ENCODE results near the gene ZNF846.
A peak's percentile ranks its signal among the peaks of the same experiment; 100 is the strongest.
"Not testable (repeated sequence)": the region's sequence is repeated elsewhere in the genome, so short reads cannot be mapped to it uniquely, and the experiment has no call there.

Gene ZNF846

DNA sequence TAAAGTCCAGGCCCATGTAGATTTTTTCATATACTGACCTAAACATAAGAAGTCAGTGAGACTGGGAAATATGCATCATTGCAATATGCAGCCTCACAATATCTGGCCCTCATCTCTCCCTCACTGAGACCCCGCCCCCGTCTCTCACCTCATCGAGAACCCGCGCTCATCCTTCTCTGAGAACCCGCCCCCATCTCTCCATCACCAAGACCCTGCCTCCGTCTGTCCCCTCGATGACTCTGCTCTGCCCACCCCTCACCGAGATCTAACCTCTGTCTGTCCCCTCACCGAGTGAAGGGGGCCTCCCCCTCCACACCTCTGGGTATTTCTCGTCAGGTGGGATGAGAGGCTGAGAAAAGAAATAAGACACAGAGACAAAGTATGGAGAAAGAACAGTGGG, 20.5 kb upstream of the ZNF846 start:
- TF ChIP-seq, protein P1, sequence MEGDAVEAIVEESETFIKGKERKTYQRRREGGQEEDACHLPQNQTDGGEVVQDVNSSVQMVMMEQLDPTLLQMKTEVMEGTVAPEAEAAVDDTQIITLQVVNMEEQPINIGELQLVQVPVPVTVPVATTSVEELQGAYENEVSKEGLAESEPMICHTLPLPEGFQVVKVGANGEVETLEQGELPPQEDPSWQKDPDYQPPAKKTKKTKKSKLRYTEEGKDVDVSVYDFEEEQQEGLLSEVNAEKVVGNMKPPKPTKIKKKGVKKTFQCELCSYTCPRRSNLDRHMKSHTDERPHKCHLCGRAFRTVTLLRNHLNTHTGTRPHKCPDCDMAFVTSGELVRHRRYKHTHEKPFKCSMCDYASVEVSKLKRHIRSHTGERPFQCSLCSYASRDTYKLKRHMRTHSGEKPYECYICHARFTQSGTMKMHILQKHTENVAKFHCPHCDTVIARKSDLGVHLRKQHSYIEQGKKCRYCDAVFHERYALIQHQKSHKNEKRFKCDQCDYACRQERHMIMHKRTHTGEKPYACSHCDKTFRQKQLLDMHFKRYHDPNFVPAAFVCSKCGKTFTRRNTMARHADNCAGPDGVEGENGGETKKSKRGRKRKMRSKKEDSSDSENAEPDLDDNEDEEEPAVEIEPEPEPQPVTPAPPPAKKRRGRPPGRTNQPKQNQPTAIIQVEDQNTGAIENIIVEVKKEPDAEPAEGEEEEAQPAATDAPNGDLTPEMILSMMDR (conservative IDR thresholded peaks at IDR 0.05; ENCODE audit: low read depth, low read length) = no peak
- H3K4me3 ChIP-seq (ENCODE audit: low read depth, low read length) = no peak overlapping the region
- DNase-seq (ENCODE audit: low read depth) = no peak

DNA sequence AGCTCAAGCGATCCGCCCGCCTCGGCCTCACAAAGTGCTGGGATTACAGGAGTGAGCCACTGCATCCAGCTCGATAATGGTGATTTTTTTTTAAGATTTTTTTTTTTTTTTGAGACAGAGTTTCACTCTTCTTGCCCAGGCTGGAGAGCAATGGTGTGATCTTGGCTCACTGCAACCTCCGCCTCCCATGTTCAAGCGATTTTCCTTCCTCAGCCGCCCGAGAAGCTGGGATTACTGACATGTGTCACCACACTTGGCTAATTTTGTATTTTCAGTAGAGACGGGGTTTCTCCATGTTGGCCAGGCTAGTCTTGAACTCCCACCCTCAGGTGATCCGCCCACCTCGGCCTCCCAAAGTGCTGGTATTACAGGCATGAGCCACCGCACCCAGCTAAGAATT, 20.1 kb upstream of the ZNF846 start:
- not testable (repeated sequence) for DNase-seq (ENCODE audit: low read depth); H3K4me3 ChIP-seq (ENCODE audit: low read depth, low read length)

DNA sequence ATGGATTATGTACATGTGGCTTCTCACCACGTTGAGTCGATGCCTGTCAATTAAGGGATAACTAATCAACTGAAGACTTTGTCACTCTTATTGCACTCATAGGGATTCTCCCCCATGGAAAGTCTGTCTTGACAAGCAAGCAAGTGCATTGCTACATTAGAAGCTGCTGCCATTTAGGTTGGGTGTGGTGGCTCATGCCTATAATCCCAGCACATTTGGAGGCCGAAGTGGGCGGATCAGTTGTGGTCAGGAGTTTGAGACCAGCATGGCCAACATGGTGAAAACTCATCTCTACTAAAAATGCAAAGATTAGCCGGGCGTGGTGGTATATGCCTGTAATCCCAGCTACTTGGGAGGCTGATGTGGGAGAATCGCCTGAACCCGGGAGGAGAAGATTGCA, 18.3 kb upstream of the ZNF846 start:
- no peak for DNase-seq (ENCODE audit: low read depth)
- no peak overlapping the region for H3K4me3 ChIP-seq (ENCODE audit: low read depth, low read length)
- TF ChIP-seq, protein P1 (conservative IDR thresholded peaks at IDR 0.05; ENCODE audit: low read depth, low read length) = no peak

DNA sequence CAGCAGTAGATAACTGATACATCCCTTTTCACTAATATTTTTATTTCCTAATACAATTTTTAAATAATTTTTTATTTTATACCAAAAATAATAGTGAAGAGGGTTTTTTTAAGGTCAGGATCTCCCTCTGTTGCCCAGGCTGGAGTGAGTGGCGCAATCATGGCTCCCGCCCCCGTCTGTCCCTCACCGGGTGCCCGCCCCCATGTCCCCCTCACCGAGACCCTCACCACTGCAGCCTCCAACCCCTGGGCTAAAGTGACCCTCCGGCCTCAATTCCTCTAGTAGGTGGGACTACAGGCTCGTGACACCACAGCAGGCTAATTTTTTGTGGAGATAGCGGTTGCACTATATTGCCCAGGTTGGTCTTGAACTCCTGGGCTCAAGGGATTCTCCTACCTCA, 17.8 kb upstream of the ZNF846 start:
- peak overlapping the region; percentile 89 for H3K4me3 ChIP-seq (ENCODE audit: low read depth, low read length)
- DNase-seq (ENCODE audit: low read depth) = no peak
- TF ChIP-seq, protein P1 (conservative IDR thresholded peaks at IDR 0.05; ENCODE audit: low read depth, low read length) = no peak

DNA sequence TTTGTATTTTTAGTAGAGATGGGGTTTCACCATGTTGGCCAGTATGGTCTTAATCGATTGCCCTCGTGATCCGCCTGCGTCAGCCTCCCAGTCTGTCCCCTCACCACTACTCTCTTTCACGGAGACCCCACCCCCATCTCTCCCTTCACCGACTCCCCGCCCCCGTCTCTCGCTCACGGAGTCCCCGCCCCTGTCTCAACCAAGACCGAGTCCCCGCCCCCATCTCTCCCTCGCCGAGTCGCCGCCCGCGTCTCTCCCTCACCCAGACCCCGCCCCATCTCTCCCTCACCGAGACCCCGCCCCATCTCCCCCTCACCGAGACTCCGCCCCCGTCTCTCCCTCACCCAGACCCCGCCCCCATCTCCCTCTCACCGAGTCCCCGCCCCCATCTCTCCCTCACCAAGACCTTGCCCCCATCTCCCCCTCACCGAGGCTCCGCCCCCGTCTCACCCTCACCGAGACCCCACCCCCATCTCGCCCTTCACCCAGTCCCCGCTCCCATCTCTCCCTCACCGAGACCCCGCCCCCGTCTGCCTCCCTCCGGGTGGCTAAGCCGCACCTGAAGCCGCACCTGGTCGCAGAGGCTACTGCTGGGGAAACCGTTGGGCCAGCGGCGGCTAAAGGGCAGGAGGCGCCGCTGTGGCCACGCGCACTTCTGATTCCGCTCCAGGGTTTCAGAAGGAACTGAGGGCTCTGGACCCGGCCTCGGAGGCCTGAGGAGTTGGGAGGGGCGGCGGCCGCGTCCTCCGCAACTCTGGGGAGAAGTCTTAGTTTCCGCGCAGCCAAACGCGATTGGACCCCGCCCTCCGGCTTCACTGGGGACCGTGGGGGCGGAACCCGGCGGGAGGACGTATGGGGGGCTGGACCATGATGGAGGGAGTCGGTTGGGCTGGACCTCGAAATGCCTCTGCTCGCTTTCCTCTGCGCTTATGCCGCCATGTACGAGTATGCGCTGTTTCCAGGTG, 17.1 kb upstream of the ZNF846 start:
- H3K4me3 ChIP-seq (ENCODE audit: low read depth, low read length) = peak overlapping the region; percentile 89
- TF ChIP-seq, protein P1 (conservative IDR thresholded peaks at IDR 0.05; ENCODE audit: low read depth, low read length) = no peak
- peak; percentile 98 for DNase-seq (ENCODE audit: low read depth)

DNA sequence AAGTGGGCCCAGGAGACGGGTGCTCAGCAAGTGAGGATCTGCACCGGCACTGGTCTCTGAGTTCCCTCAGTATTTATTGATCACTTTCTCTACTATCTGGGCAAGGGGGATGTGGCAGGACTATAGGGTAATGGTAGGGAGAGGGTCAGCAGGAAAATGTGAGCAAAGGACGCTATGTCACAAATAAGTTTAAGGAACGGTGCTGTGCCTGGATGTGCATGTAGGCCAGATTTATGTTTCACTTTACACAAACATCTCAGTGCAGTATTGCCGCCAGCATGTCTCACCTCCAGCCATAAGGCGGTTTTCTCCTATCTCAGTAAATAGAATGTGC, 15.6 kb upstream of the ZNF846 start:
- H3K4me3 ChIP-seq (ENCODE audit: low read depth, low read length); DNase-seq (ENCODE audit: low read depth): not testable (repeated sequence)

DNA sequence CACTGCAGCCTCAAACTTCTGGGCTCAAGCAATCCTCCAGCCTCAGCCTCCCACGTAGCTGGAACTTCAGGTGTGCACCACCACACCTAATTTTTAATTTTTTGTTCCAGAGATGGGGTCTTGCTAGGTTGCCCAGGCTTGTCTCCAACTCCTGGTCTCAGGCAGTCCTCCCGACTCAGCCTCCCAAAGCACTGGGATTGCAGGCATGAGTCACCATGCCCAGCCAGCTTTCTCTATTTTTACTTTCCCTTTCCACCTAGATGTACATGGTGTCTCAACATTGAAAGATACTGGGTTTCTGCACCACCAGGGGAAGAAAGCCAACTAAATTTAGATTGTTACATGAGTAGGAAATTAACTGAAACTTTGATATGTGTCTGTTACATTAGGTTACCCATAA, 13.8 kb upstream of the ZNF846 start:
- H3K4me3 ChIP-seq (ENCODE audit: low read depth, low read length) = no peak overlapping the region
- TF ChIP-seq, protein P1 (conservative IDR thresholded peaks at IDR 0.05; ENCODE audit: low read depth, low read length) = no peak
- DNase-seq (ENCODE audit: low read depth) = peak; percentile 23

All from choroid plexus epithelial cell (primary cell).